ENCODE results near the gene C6orf62. TPM values are rescaled to one million over a fixed set of nuclear protein-coding genes. Genes with fewer than 3 reads are reported as not detected.
"Not testable (repeated sequence)": the region's sequence is repeated elsewhere in the genome, so short reads cannot be mapped to it uniquely, and the experiment has no call there.

C6orf62 gene
- total and polyA plus RNA-seq, 2 experiments from 2014 or later, result 27.2 to 64.1 TPM

DNA sequence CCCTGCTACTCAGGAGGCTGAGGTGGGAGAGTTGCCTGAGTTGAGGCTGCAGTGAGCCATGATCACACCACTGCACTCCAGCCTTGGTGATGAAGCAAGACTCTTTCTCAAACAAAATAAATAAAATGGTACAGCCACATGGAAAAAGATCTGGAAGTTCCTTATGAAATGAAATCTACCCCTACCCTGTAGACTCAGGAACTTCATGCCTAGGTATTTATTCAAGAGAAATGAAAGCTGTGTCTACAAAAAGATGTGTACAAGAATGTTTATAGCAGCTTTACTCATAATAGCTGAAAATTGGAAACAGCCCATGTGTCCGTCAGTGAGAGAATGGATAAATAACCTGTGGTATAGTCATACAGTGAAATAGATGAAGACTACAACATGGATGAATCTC lies 15.2 kb upstream of the C6orf62 start:
- 81% methylated on average over 1 of the region's 1 CpG for WGBS (ENCODE audit: low lambda C conversion rate, missing lambda C conversion rate)
- no peak for DNase-seq (ENCODE audit: low spot score)

DNA sequence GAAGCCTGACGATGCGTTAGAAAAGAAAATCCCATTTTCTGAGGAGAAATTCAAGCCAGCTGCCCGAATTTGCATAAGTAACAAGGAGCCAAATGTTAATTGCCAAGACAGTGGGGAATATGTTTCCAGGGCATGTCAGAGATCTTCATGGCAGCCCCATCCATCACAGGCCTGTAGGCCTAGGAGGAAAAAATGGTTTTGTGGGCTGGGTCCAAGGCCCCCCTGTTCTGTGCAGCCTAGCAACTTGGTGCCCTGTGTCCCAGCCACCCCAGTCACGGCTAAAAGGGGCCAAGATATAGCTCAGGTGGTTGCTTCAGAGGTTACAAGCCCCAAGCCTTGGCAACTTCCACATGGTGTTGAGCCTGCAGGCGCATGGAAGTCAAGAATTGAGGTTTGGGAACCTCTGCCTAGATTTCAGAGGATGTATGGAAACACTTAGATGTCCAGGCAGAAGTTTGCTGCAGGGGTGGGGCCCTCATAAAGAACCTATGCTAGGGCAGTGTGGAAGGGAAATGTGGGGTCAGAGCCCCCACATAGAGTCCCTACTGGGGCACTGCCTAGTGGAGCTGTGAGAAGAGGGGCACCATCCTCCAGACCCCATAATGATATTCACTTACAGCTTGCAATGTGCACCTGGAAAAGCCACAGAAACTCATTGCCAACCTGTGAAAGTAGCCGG lies 12.6 kb upstream of the C6orf62 start:
- H3K27me3 ChIP-seq; H3K79me2 ChIP-seq; H3K4me1 ChIP-seq (ENCODE audit: insufficient read depth); H3K27ac ChIP-seq; H3K9me3 ChIP-seq (ENCODE audit: low read depth); H3K4me3 ChIP-seq; H3K9me2 ChIP-seq (replicated peaks; ENCODE audit: insufficient read depth); DNase-seq (ENCODE audit: low spot score); H3K36me3 ChIP-seq (replicated peaks; ENCODE audit: insufficient read depth, low read depth); H2AFZ ChIP-seq; H4K20me1 ChIP-seq (ENCODE audit: insufficient read depth, poor library complexity, severe bottlenecking); H3K4me2 ChIP-seq: not testable (repeated sequence)
- WGBS (ENCODE audit: low lambda C conversion rate, missing lambda C conversion rate), result 85% methylated on average over 6 of the region's 6 CpGs

More for the DNA sequence above, 15.2 kb upstream of the C6orf62 start:
- Histone ChIP-seq H4K20me1 (ENCODE audit: insufficient read depth, poor library complexity, severe bottlenecking) (no peaks in the 10 kb centered on the region), H3K4me1 (ENCODE audit: insufficient read depth) (peaks cover 5% of the 10 kb centered on the region), H3K4me2 (no peak overlapping the region), H3K79me2 (no peaks in the 10 kb centered on the region), H3K9me2 (replicated peaks; ENCODE audit: insufficient read depth) (no peaks in the 10 kb centered on the region), H3K36me3 (replicated peaks; ENCODE audit: insufficient read depth, low read depth) (no peaks in the 10 kb centered on the region), H2AFZ (no peak overlapping the region), H3K9me3 (ENCODE audit: low read depth) (no peaks in the 10 kb centered on the region), H3K27me3 (no peaks in the 10 kb centered on the region), H3K27ac (no peak overlapping the region), H3K4me3 (no peak overlapping the region)
- TF ChIP-seq EZH2 (IDR thresholded peaks at IDR 0.05; ENCODE audit: borderline replicate concordance), result no peak
- TF ChIP-seq, protein P1, sequence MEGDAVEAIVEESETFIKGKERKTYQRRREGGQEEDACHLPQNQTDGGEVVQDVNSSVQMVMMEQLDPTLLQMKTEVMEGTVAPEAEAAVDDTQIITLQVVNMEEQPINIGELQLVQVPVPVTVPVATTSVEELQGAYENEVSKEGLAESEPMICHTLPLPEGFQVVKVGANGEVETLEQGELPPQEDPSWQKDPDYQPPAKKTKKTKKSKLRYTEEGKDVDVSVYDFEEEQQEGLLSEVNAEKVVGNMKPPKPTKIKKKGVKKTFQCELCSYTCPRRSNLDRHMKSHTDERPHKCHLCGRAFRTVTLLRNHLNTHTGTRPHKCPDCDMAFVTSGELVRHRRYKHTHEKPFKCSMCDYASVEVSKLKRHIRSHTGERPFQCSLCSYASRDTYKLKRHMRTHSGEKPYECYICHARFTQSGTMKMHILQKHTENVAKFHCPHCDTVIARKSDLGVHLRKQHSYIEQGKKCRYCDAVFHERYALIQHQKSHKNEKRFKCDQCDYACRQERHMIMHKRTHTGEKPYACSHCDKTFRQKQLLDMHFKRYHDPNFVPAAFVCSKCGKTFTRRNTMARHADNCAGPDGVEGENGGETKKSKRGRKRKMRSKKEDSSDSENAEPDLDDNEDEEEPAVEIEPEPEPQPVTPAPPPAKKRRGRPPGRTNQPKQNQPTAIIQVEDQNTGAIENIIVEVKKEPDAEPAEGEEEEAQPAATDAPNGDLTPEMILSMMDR (IDR thresholded peaks at IDR 0.05; ENCODE audit: poor library complexity), result no peak

DNA sequence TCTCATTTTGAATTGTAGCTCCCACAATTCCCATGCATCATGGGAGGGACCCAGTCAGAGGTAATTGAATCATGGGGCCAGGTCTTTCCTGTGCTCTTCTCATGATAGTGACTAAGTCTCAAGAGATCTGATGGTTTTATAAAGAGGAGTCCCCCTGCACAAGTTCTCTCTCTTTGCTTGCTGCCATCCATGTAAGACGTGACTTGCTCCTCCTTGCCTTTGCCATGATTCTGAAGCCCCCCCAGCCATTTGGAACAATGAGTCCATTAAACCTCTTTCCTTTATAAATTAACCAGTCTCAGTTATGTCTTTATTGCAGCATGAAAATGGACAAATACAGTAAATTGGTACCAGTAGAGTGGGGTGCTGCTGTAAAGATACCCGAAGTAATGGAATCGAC lies 11.7 kb upstream of the C6orf62 start:
- WGBS (ENCODE audit: low lambda C conversion rate, missing lambda C conversion rate), result 96% methylated on average over 3 of the region's 3 CpGs

DNA sequence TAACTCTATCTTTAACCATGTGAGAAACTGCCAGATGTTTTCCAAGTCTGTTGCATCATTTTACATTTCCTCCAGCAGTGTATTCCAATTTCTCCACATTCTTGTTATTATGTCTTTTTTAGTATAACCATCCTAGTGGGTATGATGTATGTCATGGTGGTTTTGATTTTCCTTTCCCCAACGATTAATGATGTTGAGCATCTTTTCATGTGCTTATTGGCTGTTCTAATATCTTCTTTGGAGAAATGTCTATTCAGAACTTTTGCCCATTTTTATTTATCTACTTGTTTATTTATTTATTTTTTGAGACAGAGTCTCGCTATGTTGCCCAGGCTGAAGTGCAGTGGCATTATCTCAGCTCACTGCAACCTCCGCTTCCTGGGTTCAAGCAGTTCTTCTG lies 4.3 kb upstream of the C6orf62 start:
- no peak for DNase-seq (ENCODE audit: low spot score)
- Histone ChIP-seq H3K9me3 (ENCODE audit: low read depth) (no peaks in the 10 kb centered on the region), H2AFZ (no peak overlapping the region), H3K27me3 (no peaks in the 10 kb centered on the region), H3K9me2 (replicated peaks; ENCODE audit: insufficient read depth) (no peaks in the 10 kb centered on the region), H4K20me1 (ENCODE audit: insufficient read depth, poor library complexity, severe bottlenecking) (peaks cover 10% of the 10 kb centered on the region), H3K79me2 (peaks cover 22% of the 10 kb centered on the region), H3K4me1 (ENCODE audit: insufficient read depth) (peaks cover 11% of the 10 kb centered on the region), H3K4me3 (no peak overlapping the region), H3K36me3 (replicated peaks; ENCODE audit: insufficient read depth, low read depth) (no peaks in the 10 kb centered on the region), H3K27ac (no peak overlapping the region), H3K4me2 (no peak overlapping the region)
- TF ChIP-seq, protein P1 (IDR thresholded peaks at IDR 0.05; ENCODE audit: poor library complexity), result no peak
- TF ChIP-seq EZH2 (IDR thresholded peaks at IDR 0.05; ENCODE audit: borderline replicate concordance) (no peak), EZH2phosphoT487 (IDR thresholded peaks at IDR 0.05; ENCODE audit: low read depth, severe bottlenecking, unreplicated experiment) (no peak)
- 94% methylated on average over 3 of the region's 3 CpGs for WGBS (ENCODE audit: low lambda C conversion rate, missing lambda C conversion rate)

More for the DNA sequence above, 11.7 kb upstream of the C6orf62 start:
- not testable (repeated sequence) for H3K27me3 ChIP-seq; H3K9me2 ChIP-seq (replicated peaks; ENCODE audit: insufficient read depth); H4K20me1 ChIP-seq (ENCODE audit: insufficient read depth, poor library complexity, severe bottlenecking); H3K4me2 ChIP-seq; H3K9me3 ChIP-seq (ENCODE audit: low read depth); H3K27ac ChIP-seq; H3K4me3 ChIP-seq; H2AFZ ChIP-seq; DNase-seq (ENCODE audit: low spot score); H3K36me3 ChIP-seq (replicated peaks; ENCODE audit: insufficient read depth, low read depth); H3K4me1 ChIP-seq (ENCODE audit: insufficient read depth); H3K79me2 ChIP-seq
